IMR-90 (cell line): ENCODE data around the gene EIF5A. TPM values are rescaled to one million over a fixed set of nuclear protein-coding genes. Genes with fewer than 3 reads are reported as not detected.

Experiments
- ATAC-seq: fragments of 200-7000 bp; cut with Tn5 transposase; 2 replicates; pipeline ENCODE4 v1.9.1; 2020; ENCODE audit warnings: low read depth, mild to moderate bottlenecking, moderate library complexity
- BruUV-seq: library from RNA; stranded (reverse); fragments of 400-500 nt; replicated peaks from 2 replicates; lab custom pipeline; 2021; lab: Mats Ljungman, UMichigan
- CTCF ChIA-PET: fragments of 300-600 bp; formaldehyde crosslinking; extraction: SDS; loops from one replicate; lab custom pipeline; 2021; ENCODE audit warnings: antibody characterized with exemption; lab: Yijun Ruan, JAX
- POLR2A ChIA-PET: fragments of 300-600 bp; sonication (Branson Sonifier 250); formaldehyde crosslinking; loops from one replicate; lab custom pipeline; 2022; ENCODE audit warnings: antibody characterized with exemption; ENCODE audit not compliant: unreplicated experiment; lab: Charles Lee
- DNase-seq: peaks from one replicate; pipeline ENCODE4 v3.0.0; 2013
- H2AFZ ChIP-seq: replicated peaks from 2 replicates; pipeline ENCODE3; 2013; ENCODE audit warnings: low read length, mild to moderate bottlenecking; ENCODE audit not compliant: poor library complexity
- H2AK5ac ChIP-seq: 2 replicates; pipeline ENCODE4 v1.6.1; 2013; ENCODE audit warnings: low read depth, low read length, inconsistent platforms
- H2AK9ac ChIP-seq: replicated peaks from 2 replicates; pipeline ENCODE3; 2013; ENCODE audit warnings: mild to moderate bottlenecking, low read depth, low read length, moderate library complexity; ENCODE audit not compliant: poor library complexity
- H2BK120ac ChIP-seq: 2 replicates; pipeline ENCODE4 v1.6.1; 2013; ENCODE audit warnings: low read depth, low read length, inconsistent platforms
- H2BK15ac ChIP-seq: 3 replicates; pipeline ENCODE4 v1.6.1; 2013; ENCODE audit warnings: low read depth, low read length, inconsistent platforms
- H2BK20ac ChIP-seq: 2 replicates; pipeline ENCODE4 v1.6.1; 2013; ENCODE audit warnings: low read depth, mild to moderate bottlenecking, inconsistent platforms, low read length, moderate library complexity
- H2BK5ac ChIP-seq: 2 replicates; pipeline ENCODE4 v1.6.1; 2013; ENCODE audit warnings: mild to moderate bottlenecking, low read depth, low read length, inconsistent platforms; ENCODE audit not compliant: poor library complexity, severe bottlenecking
- H3K14ac ChIP-seq: replicated peaks from 2 replicates; pipeline ENCODE4 v1.6.1; 2013; ENCODE audit warnings: low read depth, low read length, inconsistent platforms
- H3K18ac ChIP-seq: 2 replicates; pipeline ENCODE4 v1.6.1; 2013; ENCODE audit warnings: low read depth, low read length, control low read depth
- H3K23ac ChIP-seq: 2 replicates; pipeline ENCODE4 v1.6.1; 2013; ENCODE audit warnings: low read depth, low read length, inconsistent platforms
- H3K27ac ChIP-seq: 2 replicates; pipeline ENCODE4 v1.5.1; 2013; ENCODE audit warnings: mild to moderate bottlenecking, control low read depth, low read length; ENCODE audit not compliant: insufficient read depth
- H3K27me3 ChIP-seq: 2 replicates; pipeline ENCODE4 v1.6.1; 2013; ENCODE audit warnings: low read length; ENCODE audit not compliant: control insufficient read depth, insufficient read depth
- H3K36me3 ChIP-seq: 2 replicates; pipeline ENCODE4 v1.6.1; 2013; ENCODE audit warnings: low read length, mixed read lengths; ENCODE audit not compliant: control insufficient read depth, insufficient read depth
- H3K4ac ChIP-seq: 2 replicates; pipeline ENCODE4 v1.6.1; 2013; ENCODE audit warnings: low read depth, low read length, inconsistent platforms
- H3K4me1 ChIP-seq: 2 replicates; pipeline ENCODE4 v1.6.1; 2013; ENCODE audit warnings: low read length, mixed read lengths; ENCODE audit not compliant: control insufficient read depth, insufficient read depth
- H3K4me2 ChIP-seq: 2 replicates; pipeline ENCODE4 v1.6.1; 2013; ENCODE audit warnings: low read depth, mild to moderate bottlenecking, control low read depth, low read length, moderate library complexity
- H3K4me3 ChIP-seq: 2 replicates; pipeline ENCODE4 v1.5.1; 2013; ENCODE audit warnings: low read depth, mild to moderate bottlenecking, control low read depth, low read length, moderate library complexity; ENCODE audit not compliant: insufficient read depth
- H3K56ac ChIP-seq: 2 replicates; pipeline ENCODE4 v1.6.1; 2013; ENCODE audit warnings: low read length, inconsistent platforms; ENCODE audit not compliant: insufficient read depth; ENCODE audit errors: extremely low read depth
- H3K79me1 ChIP-seq, 2 experiments: 2 replicates each; pipeline ENCODE4 v1.6.1; 2013; ENCODE audit warnings: low read length in 2 of 2, inconsistent platforms in 1 of 2, low read depth in 1 of 2
- H3K9ac ChIP-seq: 2 replicates; pipeline ENCODE4 v1.6.1; 2013; ENCODE audit warnings: low read depth, low read length, control low read depth
- H3K9me1 ChIP-seq: 2 replicates; pipeline ENCODE4 v1.6.1; 2013; ENCODE audit warnings: low read length, inconsistent platforms; ENCODE audit not compliant: insufficient read depth
- H3K9me3 ChIP-seq: 2 replicates; pipeline ENCODE4 v1.6.1; 2013; ENCODE audit warnings: low read length; ENCODE audit not compliant: control insufficient read depth, insufficient read depth
- H4K20me1 ChIP-seq: 2 replicates; pipeline ENCODE4 v1.6.1; 2013; ENCODE audit warnings: low read length, inconsistent platforms; ENCODE audit not compliant: insufficient read depth
- H4K5ac ChIP-seq: 2 replicates; pipeline ENCODE4 v1.6.1; 2013; ENCODE audit warnings: mild to moderate bottlenecking, low read depth, low read length, control low read depth
- H4K8ac ChIP-seq, 2 experiments: 2 replicates each; pipeline ENCODE4 v1.6.1; 2013; ENCODE audit warnings: low read depth in 2 of 2, low read length in 2 of 2, control low read depth in 1 of 2, inconsistent platforms in 1 of 2
- H4K91ac ChIP-seq: 2 replicates; pipeline ENCODE4 v1.6.1; 2013; ENCODE audit warnings: low read depth, low read length, inconsistent platforms; ENCODE audit not compliant: insufficient read depth
- BHLHE40 ChIP-seq: fragments of 150-350 bp; IDR thresholded peaks from 2 replicates; pipeline ENCODE4 v1.6.1; 2016; ENCODE audit warnings: mild to moderate bottlenecking, low read depth, low read length
- CEBPB ChIP-seq: IDR thresholded peaks from 2 replicates; pipeline ENCODE4 v1.6.1; 2012; ENCODE audit warnings: low read depth, low read length, improper control_type of control experiment
- CHD1 ChIP-seq: IDR thresholded peaks from 2 replicates; pipeline ENCODE4 v1.6.1; 2012; ENCODE audit warnings: low read depth, low read length, improper control_type of control experiment
- ELK1 ChIP-seq: fragments of 150-350 bp; IDR thresholded peaks from 2 replicates; pipeline ENCODE4 v1.6.1; 2016; ENCODE audit warnings: low read depth, mild to moderate bottlenecking, low read length, moderate library complexity, borderline replicate concordance
- FOS ChIP-seq: fragments of 150-350 bp; IDR thresholded peaks from 2 replicates; pipeline ENCODE4 v1.6.1; 2016; ENCODE audit warnings: low read depth, low read length
- MAFK ChIP-seq: IDR thresholded peaks from 2 replicates; pipeline ENCODE4 v1.6.1; 2012; ENCODE audit warnings: low read depth, low read length, improper control_type of control experiment
- MAZ ChIP-seq: IDR thresholded peaks from 2 replicates; pipeline ENCODE4 v1.6.1; 2012; ENCODE audit warnings: low read depth, mild to moderate bottlenecking, low read length, improper control_type of control experiment, moderate library complexity, borderline replicate concordance
- MXI1 ChIP-seq: IDR thresholded peaks from 2 replicates; pipeline ENCODE4 v1.6.1; 2012; ENCODE audit warnings: low read depth, mild to moderate bottlenecking, low read length, moderate library complexity, borderline replicate concordance
- POLR2A ChIP-seq: IDR thresholded peaks from 2 replicates; pipeline ENCODE4 v1.6.1; 2012; ENCODE audit warnings: mild to moderate bottlenecking, low read depth, low read length
- RAD21 ChIP-seq: IDR thresholded peaks from 2 replicates; pipeline ENCODE4 v1.6.1; 2012; ENCODE audit warnings: low read length, improper control_type of control experiment
- RCOR1 ChIP-seq: IDR thresholded peaks from 2 replicates; pipeline ENCODE4 v1.6.1; 2012; ENCODE audit warnings: mild to moderate bottlenecking, low read length, improper control_type of control experiment; ENCODE audit not compliant: insufficient replicate concordance
- RFX5 ChIP-seq: IDR thresholded peaks from 2 replicates; pipeline ENCODE4 v1.8.0; 2012; ENCODE audit warnings: low read depth, mild to moderate bottlenecking, low read length, moderate library complexity
- SMC3 ChIP-seq: fragments of 150-350 bp; IDR thresholded peaks from 2 replicates; pipeline ENCODE4 v1.6.1; 2016; ENCODE audit warnings: low read depth, mild to moderate bottlenecking, antibody characterized with exemption, low read length, moderate library complexity
- USF2 ChIP-seq: fragments of 150-350 bp; IDR thresholded peaks from 2 replicates; pipeline ENCODE4 v1.6.1; 2017; ENCODE audit warnings: mild to moderate bottlenecking, antibody characterized with exemption, low read length, low read depth
- WGBS, 2 experiments: methylation state at CpG; one replicate each; pipeline versions ENCODE4 v1.1.5 to v1.1.7; 2013; ENCODE audit warnings: missing lambda C conversion rate in 2 of 2; ENCODE audit not compliant: insufficient read length in 1 of 2; ENCODE audit errors: extremely low coverage in 2 of 2; 5-methylcytosine and 5-hydroxymethylcytosine counted together
- dilution Hi-C: fragments of 300-500 bp; cut with HindIII; formaldehyde crosslinking; loops from one replicate; pipeline ENCODE4 v1.14.3; 2018; ENCODE audit warnings: low sequenced_read_pairs; ENCODE audit not compliant: unreplicated experiment
- in situ Hi-C: fragments of 300-500 bp; cut with MboI; formaldehyde crosslinking; loops from 3 replicates; pipeline ENCODE4 v1.14.3; 2019; ENCODE audit warnings: low sequenced_read_pairs, inconsistent platforms, mixed read lengths
- intact Hi-C: fragments of 100-400 bp; cut with micrococcal nuclease; formaldehyde crosslinking; loops from 2 replicates; pipeline ENCODE4 v1.10.0; 2022
- polyA plus RNA-seq, 3 experiments: library from polyadenylated mRNA; depleted of rRNA; stranded (reverse); fragments of >200 nt; gene quantifications; 2 replicates each; pipeline ENCODE4 v1.2.3, GENCODE V29; 2012; ENCODE audit warnings: low replicate concordance in 1 of 3
- total RNA-seq: library from RNA; depleted of rRNA; stranded (reverse); fragments of >200 nt; gene quantifications from 2 replicates; pipeline ENCODE4 v1.2.3, GENCODE V29; 2012

The EIF5A gene
- total and polyA plus RNA-seq, 2 of the 4 experiments (the other 2 are of a cell fraction): 782 to 883 TPM

GRCh38 chr17:7346761-7347614, 39.6 kb downstream of the EIF5A start (continued):
- no peak for TF ChIP-seq MXI1
- TF ChIP-seq BHLHE40: no peak

GRCh38 chr17:7347630-7348477, 40.4 kb downstream of the EIF5A start:
- H3K56ac ChIP-seq: no peak overlapping the region
- no peak overlapping the region for H2AK5ac ChIP-seq
- H2BK120ac ChIP-seq: no peak overlapping the region
- WGBS, 2 experiments: 60% methylated on average over 1 of the region's 19 CpGs; no CpG with 5 or more reads in 1 of the 2 experiments
- H3K9ac ChIP-seq: no peak overlapping the region
- H2AFZ ChIP-seq: no peak overlapping the region
- H2BK20ac ChIP-seq: no peak overlapping the region
- no peak overlapping the region for H3K4me3 ChIP-seq
- H3K36me3 ChIP-seq: no peaks in the 10 kb centered on the region
- DNase-seq (no peak), ATAC-seq (no peak)
- CTCF ChIA-PET: no interaction called here
- H3K4me1 ChIP-seq: peaks cover 11% of the 10 kb centered on the region
- POLR2A ChIA-PET: no interaction called here
- no peak overlapping the region for H2BK5ac ChIP-seq
- peaks cover 9 to 30% of the 10 kb centered on the region in 2 experiments; a peak in 3 of 4 replicates for H3K79me1 ChIP-seq
- H3K4me2 ChIP-seq: no peak overlapping the region
- no peak overlapping the region for H3K23ac ChIP-seq
- dilution Hi-C loops (no loop called here), in situ Hi-C loops (no loop called here), intact Hi-C loops (no loop called here)
- H4K8ac ChIP-seq: no peak overlapping the region
- peaks cover 5% of the 10 kb centered on the region; the same call in 1 of the 2 replicates for H3K9me1 ChIP-seq
- H2BK15ac ChIP-seq: no peak overlapping the region
- no peak overlapping the region for H4K91ac ChIP-seq
- no peak overlapping the region for H4K5ac ChIP-seq
- peaks cover 15% of the 10 kb centered on the region for H3K27me3 ChIP-seq
- H3K9me3 ChIP-seq: no peaks in the 10 kb centered on the region
- no peak overlapping the region for H2AK9ac ChIP-seq
- H3K4ac ChIP-seq: no peak overlapping the region
- H3K14ac ChIP-seq: no peak overlapping the region
- H3K27ac ChIP-seq: no peak overlapping the region
- peaks cover 19% of the 10 kb centered on the region for H4K20me1 ChIP-seq
- BruUV-seq: no TSS peak
- H3K18ac ChIP-seq: no peak overlapping the region
- no peak for TF ChIP-seq SMC3
- TF ChIP-seq RFX5: no peak
- no peak for TF ChIP-seq USF2
- no peak for TF ChIP-seq RCOR1
- no peak for TF ChIP-seq CEBPB
- TF ChIP-seq MAZ: no peak
- no peak for TF ChIP-seq POLR2A
- no peak for TF ChIP-seq MAFK
- TF ChIP-seq CHD1: no peak
- TF ChIP-seq ELK1: no peak
- no peak for TF ChIP-seq FOS
- no peak for TF ChIP-seq RAD21
